ENCODE results near the gene SPPL2B. TPM values are rescaled to one million over a fixed set of nuclear protein-coding genes. Genes with fewer than 3 reads are reported as not detected.

The SPPL2B gene
- total RNA-seq, 4 donors from 2014 or later, result 149 to 367 (median 242) TPM

- no peaks in the 10 kb centered on the region for H3K27me3 ChIP-seq
- DNase-seq, result no peak
- TF ChIP-seq POLR2AphosphoS5 (IDR thresholded peaks at IDR 0.05), result no peak
- no peak for TF ChIP-seq CTCF (IDR thresholded peaks at IDR 0.05)
- TF ChIP-seq EP300 (IDR thresholded peaks at IDR 0.05; ENCODE audit: low read depth), result no peak
- no peak for TF ChIP-seq POLR2A (IDR thresholded peaks at IDR 0.05)
- peaks cover 0 to 4% (median 2%) of the 10 kb centered on the region in 4 donors for H3K36me3 ChIP-seq
- in situ Hi-C loops (cut with MboI; ENCODE audit: low pct_ligation_motif_present in 1 of 4, low pct_unique_long_range_greater_than_20kb in 1 of 4, low sequenced_read_pairs in 3 of 4) (no loop called here), intact Hi-C loops (cut with DNase I; ENCODE audit: low total_unique reads) (no loop called here)
- 90 to 96% methylated on average over 5 to 16 of the region's 16 CpGs for WGBS, 2 donors (ENCODE audit: low coverage in 1 of 2)
- H3K4me1 ChIP-seq, result peaks cover 0 to 9% (median 4%) of the 10 kb centered on the region in 4 donors
- no peak overlapping the region for H3K27ac ChIP-seq
- H3K9me3 ChIP-seq, result no peaks in the 10 kb centered on the region
- H3K4me3 ChIP-seq, result no peak overlapping the region
Observed at GRCh38 chr19:2350656-2351055, 22.2 kb downstream of the SPPL2B start.

GRCh38 chr19:2351591-2351990 is 23.1 kb downstream of the SPPL2B start:
- no peaks in the 10 kb centered on the region for H3K27me3 ChIP-seq
- whole genome bisulfite sequencing, 2 donors (ENCODE audit: low coverage in 1 of 2), result 83 to 95% methylated on average over 2 to 15 of the region's 28 CpGs
- no peak overlapping the region for H3K4me3 ChIP-seq
- no peak for DNase-seq
- in situ Hi-C loops (cut with MboI; ENCODE audit: low pct_ligation_motif_present in 1 of 4, low pct_unique_long_range_greater_than_20kb in 1 of 4, low sequenced_read_pairs in 3 of 4), result no loop called here
- intact Hi-C loops (cut with DNase I; ENCODE audit: low total_unique reads), result no loop called here
- no peak for TF ChIP-seq POLR2A (IDR thresholded peaks at IDR 0.05)
- no peak for TF ChIP-seq EP300 (IDR thresholded peaks at IDR 0.05; ENCODE audit: low read depth)
- TF ChIP-seq POLR2AphosphoS5 (IDR thresholded peaks at IDR 0.05), result no peak
- TF ChIP-seq CTCF (IDR thresholded peaks at IDR 0.05), result no peak
- no peaks in the 10 kb centered on the region for H3K9me3 ChIP-seq
- peaks cover 0 to 4% (median 2%) of the 10 kb centered on the region in 4 donors for H3K36me3 ChIP-seq
- no peak overlapping the region for H3K27ac ChIP-seq
- H3K4me1 ChIP-seq, result no peaks in the 10 kb centered on the region

DNA sequence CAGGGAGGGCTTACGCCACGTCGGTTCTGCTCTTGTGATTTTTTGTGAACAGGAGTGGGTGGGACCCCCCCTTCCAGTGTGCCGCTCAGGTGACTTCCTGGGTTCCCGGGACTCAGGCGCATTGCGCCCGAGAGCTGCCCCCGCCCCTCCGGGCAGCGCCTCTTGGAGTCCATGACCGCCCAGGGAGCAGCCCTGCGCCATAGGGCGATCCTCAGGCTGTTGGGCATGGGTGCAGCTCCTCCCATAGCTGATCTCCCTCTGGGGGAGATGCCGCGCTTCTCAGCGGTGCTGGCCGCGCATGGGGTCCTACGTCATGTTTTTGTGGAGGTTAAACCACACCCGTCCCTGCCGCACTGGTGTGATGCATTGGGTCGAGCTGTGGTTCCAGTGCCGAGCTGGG is 23.6 kb downstream of the SPPL2B start:
- TF ChIP-seq CTCF (IDR thresholded peaks at IDR 0.05) (no peak), POLR2AphosphoS5 (IDR thresholded peaks at IDR 0.05) (no peak), POLR2A (IDR thresholded peaks at IDR 0.05) (no peak), EP300 (IDR thresholded peaks at IDR 0.05; ENCODE audit: low read depth) (no peak)
- no peaks in the 10 kb centered on the region for H3K4me1 ChIP-seq
- H3K27me3 ChIP-seq, result no peaks in the 10 kb centered on the region
- 84 to 94% methylated on average over 5 to 24 of the region's 24 CpGs for WGBS, 2 donors (ENCODE audit: low coverage in 1 of 2)
- peaks cover 0 to 4% (median 2%) of the 10 kb centered on the region in 4 donors for H3K36me3 ChIP-seq
- no peaks in the 10 kb centered on the region for H3K9me3 ChIP-seq
- DNase-seq, result no peak
- no peak overlapping the region for H3K4me3 ChIP-seq
- intact Hi-C loops (cut with DNase I; ENCODE audit: low total_unique reads), result no loop called here
- in situ Hi-C loops (cut with MboI; ENCODE audit: low pct_ligation_motif_present in 1 of 4, low pct_unique_long_range_greater_than_20kb in 1 of 4, low sequenced_read_pairs in 3 of 4), result no loop called here
- no peak overlapping the region for H3K27ac ChIP-seq

- WGBS, 2 donors (ENCODE audit: low coverage in 1 of 2), result 90% methylated on average over 28 of the region's 45 CpGs; no CpG with 5 or more reads in 1 of the 2 donors
- no peak for DNase-seq
- H3K36me3 ChIP-seq, result peaks cover 0 to 4% (median 2%) of the 10 kb centered on the region in 4 donors
Observed at GRCh38 chr19:2353159-2353886, 24.8 kb downstream of the SPPL2B start.

More at GRCh38 chr19:2353159-2353886, 24.8 kb downstream of the SPPL2B start:
- H3K4me3 ChIP-seq, result no peak overlapping the region
- intact Hi-C loops (cut with DNase I; ENCODE audit: low total_unique reads) (no loop called here), in situ Hi-C loops (cut with MboI; ENCODE audit: low pct_ligation_motif_present in 1 of 4, low pct_unique_long_range_greater_than_20kb in 1 of 4, low sequenced_read_pairs in 3 of 4) (no loop called here)
- no peaks in the 10 kb centered on the region for H3K9me3 ChIP-seq
- H3K27ac ChIP-seq, result no peak overlapping the region
- no peaks in the 10 kb centered on the region for H3K4me1 ChIP-seq
- no peak for TF ChIP-seq CTCF (IDR thresholded peaks at IDR 0.05)
- no peak for TF ChIP-seq EP300 (IDR thresholded peaks at IDR 0.05; ENCODE audit: low read depth)
- TF ChIP-seq POLR2AphosphoS5 (IDR thresholded peaks at IDR 0.05), result no peak
- no peak for TF ChIP-seq POLR2A (IDR thresholded peaks at IDR 0.05)
- no peaks in the 10 kb centered on the region for H3K27me3 ChIP-seq
